Omental fat pad (tissue), 4 donors: ENCODE results near the gene PIAS3. TPM values are rescaled to one million over a fixed set of nuclear protein-coding genes. Genes with fewer than 3 reads are reported as not detected.
A peak's percentile ranks its signal among the peaks of the same experiment; 100 is the strongest.

Experiments
- ATAC-seq: fragments of 150-250 bp; one replicate; pipeline ENCODE4 v1.9.1; 2016; ENCODE audit warnings: mild to moderate bottlenecking, moderate library complexity; ENCODE audit not compliant: low FRiP score
- DNase-seq: peaks from one replicate; pipeline ENCODE4 v3.0.0-alpha.2; 2019; ENCODE audit warnings: low spot score
- total RNA-seq, 4 donors: library from RNA; depleted of rRNA; stranded (reverse); fragments of >200 nt; gene quantifications; one replicate each; pipeline ENCODE4 v1.1.0, GENCODE V29; 2016
- TF ChIP-seq, protein P1 (sequence below), 3 donors: fragments of 450-650 bp; IDR thresholded peaks; one replicate each; pipeline ENCODE4 v1.5.1; 2016 to 2017; ENCODE audit warnings: antibody characterized with exemption in 3 of 3, mild to moderate bottlenecking in 3 of 3, moderate library complexity in 2 of 3

Gene PIAS3
- total RNA-seq, 4 donors from 2014 or later, result 7.8 to 25.1 (median 14.5) TPM

DNA sequence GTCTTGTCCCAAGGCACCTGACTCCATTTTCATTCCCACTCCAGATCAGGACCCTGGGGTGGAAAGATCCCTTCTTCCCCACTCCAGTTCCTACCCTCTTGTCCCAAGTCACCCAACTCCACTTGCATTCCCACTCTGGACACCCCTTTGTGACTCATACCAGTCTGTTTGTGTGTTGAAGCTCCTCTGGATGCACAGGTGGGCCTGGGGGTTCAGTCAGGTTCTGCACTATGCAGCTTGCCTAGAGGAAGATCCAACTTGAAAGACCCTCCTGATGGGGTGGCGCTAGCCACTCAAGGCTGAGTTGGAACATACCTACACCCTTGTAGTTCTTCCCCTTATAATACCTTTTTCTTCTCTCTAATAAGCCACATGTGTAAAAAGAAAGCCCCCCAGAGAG is 36.6 kb upstream of the PIAS3 start:
- no peak for ATAC-seq
- DNase-seq, result no peak
- TF ChIP-seq, protein P1, sequence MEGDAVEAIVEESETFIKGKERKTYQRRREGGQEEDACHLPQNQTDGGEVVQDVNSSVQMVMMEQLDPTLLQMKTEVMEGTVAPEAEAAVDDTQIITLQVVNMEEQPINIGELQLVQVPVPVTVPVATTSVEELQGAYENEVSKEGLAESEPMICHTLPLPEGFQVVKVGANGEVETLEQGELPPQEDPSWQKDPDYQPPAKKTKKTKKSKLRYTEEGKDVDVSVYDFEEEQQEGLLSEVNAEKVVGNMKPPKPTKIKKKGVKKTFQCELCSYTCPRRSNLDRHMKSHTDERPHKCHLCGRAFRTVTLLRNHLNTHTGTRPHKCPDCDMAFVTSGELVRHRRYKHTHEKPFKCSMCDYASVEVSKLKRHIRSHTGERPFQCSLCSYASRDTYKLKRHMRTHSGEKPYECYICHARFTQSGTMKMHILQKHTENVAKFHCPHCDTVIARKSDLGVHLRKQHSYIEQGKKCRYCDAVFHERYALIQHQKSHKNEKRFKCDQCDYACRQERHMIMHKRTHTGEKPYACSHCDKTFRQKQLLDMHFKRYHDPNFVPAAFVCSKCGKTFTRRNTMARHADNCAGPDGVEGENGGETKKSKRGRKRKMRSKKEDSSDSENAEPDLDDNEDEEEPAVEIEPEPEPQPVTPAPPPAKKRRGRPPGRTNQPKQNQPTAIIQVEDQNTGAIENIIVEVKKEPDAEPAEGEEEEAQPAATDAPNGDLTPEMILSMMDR (IDR thresholded peaks at IDR 0.05), result no peak

DNA sequence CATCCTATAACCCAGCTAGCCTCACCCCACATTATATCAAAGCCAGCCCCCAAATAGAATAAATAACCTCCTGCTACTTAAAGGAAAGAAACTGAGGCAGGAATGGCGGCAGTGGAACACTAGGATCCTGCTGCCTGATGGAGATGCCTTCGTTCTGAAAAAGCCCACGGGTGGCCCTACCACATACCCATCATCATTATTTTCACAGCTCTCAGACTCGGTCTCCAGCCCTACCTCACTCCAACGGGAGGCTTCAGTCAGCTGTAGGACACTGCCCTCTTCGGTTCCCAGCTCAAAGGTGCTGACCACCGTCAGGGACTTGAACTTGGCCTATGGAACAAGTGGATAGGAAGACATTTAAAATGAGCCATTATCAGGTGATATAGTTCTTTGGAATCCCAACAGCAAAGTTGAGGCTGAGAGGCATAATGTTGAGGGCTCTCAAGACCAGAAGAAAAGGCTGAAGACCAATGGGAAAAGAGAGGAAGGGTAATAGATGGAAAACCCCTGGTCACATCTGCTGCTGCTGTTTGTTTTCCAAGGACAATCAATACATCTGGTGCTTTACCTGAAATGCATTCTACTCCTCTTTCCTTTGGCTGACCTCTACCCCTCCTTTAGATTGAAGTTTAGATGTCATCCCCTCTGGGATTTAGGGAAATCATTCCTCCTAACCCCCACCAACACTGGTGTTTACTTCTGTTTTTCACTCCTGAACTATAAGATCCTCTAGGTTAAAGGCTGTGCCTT is 34.6 kb upstream of the PIAS3 start:
- DNase-seq, result no peak
- no peak for ATAC-seq

DNA sequence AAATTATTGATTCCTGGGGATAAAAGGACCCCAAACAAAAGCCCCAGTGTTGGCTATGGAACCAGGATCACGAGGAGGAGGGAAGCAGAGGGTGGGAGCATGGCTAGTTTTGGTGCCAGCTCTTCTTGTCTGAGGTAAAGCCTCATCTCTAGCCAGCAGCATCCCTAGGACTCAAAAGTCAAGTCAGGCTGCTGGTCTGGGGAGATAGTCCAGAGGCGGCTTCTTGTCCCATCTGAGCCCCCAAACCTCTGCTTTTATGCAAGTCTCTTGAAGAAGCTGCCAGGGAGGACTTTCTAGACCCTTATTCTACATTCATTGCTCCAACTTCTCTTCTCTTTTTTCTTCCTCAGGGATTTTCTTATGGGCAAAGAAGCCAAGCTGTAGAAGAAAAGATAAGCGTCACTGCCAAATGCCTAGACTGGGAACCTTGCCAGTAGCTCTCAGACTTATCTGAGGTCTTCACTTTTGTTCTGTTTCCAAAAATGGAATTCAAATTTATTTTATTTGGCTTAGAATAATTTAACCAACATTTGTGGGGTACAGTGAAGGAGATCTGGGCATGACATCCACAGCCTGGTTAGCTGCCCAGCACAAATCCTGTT is 33.7 kb upstream of the PIAS3 start:
- TF ChIP-seq, protein P1 (IDR thresholded peaks at IDR 0.05), result no peak
- ATAC-seq (no peak), DNase-seq (no peak)

More for the DNA sequence above, 34.6 kb upstream of the PIAS3 start:
- TF ChIP-seq, protein P1 (IDR thresholded peaks at IDR 0.05), result no peak

DNA sequence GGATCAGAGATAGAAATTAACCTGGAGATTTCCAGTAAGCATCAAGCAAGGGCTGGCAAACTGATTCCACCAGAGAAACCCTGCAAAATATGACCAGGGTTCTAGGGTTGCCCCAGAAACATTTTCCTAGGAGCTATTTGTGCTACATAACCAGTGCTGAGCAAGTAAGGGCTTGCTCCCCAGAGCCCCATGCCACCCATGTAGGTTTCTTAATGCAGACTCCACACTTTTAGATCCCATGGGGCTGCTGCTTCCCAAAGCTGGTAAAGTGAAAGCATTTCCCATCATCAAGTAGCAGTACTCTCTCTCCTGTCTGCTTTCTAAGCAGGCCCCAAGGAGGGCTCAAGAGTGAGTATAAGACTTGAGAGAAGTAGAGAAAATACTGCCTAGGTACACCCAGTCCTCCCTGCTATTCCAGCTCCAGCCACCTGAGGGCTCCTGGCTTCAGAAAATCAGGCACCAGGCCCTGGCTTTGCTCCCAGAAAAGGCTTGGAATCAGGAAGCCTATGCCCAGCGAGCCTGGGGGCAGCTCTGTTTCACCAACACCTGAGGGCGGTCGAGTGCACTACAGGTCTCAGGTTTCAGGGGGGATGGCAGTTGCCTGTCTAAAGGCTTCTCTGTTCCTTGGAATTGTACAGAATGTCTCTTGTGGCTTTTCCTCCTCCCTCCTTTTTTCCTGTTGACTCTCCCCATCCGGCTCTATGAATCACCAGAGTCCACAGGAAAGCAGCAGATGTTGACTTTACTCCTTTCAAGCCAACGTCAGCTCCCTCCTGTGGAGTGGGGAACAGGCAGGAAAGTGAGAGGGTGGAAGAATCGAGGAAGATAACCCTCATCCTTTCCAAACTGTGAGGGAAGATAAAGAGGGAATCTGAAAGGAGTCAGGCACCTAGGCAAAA is 33.0 kb upstream of the PIAS3 start:
- TF ChIP-seq, protein P1 (IDR thresholded peaks at IDR 0.05), result peak in 2 of 3 donors; percentile 74 to 77
- DNase-seq (peak; percentile 92), ATAC-seq (peak; percentile 98)

DNA sequence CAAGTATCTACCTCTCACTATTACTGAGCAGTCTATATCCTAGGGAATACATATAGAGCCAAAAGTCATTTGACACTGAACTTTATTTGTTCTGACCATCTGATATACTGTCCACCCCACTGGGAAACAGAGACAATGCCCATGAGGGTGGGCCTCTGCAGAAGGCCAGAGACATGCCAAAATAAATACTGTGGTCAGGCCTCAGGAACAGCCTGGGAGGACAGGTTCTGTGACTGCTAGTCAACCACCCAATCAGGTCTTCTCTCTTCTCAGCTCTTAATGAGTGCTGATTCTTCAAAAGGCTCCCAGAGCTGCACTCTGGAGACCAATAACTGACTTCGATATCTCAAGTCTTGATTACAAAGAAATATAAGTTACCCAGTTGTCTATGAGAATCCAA is 32.3 kb upstream of the PIAS3 start:
- ATAC-seq (no peak), DNase-seq (no peak)
- TF ChIP-seq, protein P1 (IDR thresholded peaks at IDR 0.05), result no peak

GRCh38 chr1:145889722-145890121 is 30.8 kb upstream of the PIAS3 start:
- DNase-seq (no peak), ATAC-seq (no peak)
- TF ChIP-seq, protein P1 (IDR thresholded peaks at IDR 0.05), result no peak
